Stimulated activated CD8-positive, alpha-beta memory T cell treated with anti-CD3 and anti-CD28 coated beads, Interleukin-15, amount 100 ng/mL, for 4 hours (primary cell): ENCODE measurements around the gene PKNOX2.
"Not testable (repeated sequence)": the region's sequence is repeated elsewhere in the genome, so short reads cannot be mapped to it uniquely, and the experiment has no call there.

ENCODE experiments used
- DNase-seq, 2 donors: peaks; one replicate each; pipeline ENCODE4 v3.0.0-alpha.2; 2020; ENCODE audit warnings: low read depth in 2 of 2

Gene PKNOX2

GRCh38 chr11:125202362-125202880 lies 37.9 kb downstream of the PKNOX2 start:
- no peak for DNase-seq

GRCh38 chr11:125202977-125203376 lies 38.4 kb downstream of the PKNOX2 start:
- DNase-seq = no peak

- DNase-seq = no peak
Observed at GRCh38 chr11:125207866-125208425, 43.4 kb downstream of the PKNOX2 start.

- no peak for DNase-seq
Observed at GRCh38 chr11:125210066-125210465, 45.5 kb downstream of the PKNOX2 start.

- DNase-seq = no peak
Observed at GRCh38 chr11:125211191-125211947, 46.8 kb downstream of the PKNOX2 start.

- no peak for DNase-seq
Observed at GRCh38 chr11:125211948-125212340, 47.4 kb downstream of the PKNOX2 start.

- DNase-seq = no peak
Observed at GRCh38 chr11:125214601-125215565, 50.3 kb downstream of the PKNOX2 start.

- no peak for DNase-seq
Observed at GRCh38 chr11:125215976-125216375, 51.4 kb downstream of the PKNOX2 start.

GRCh38 chr11:125218336-125218735 lies 53.8 kb downstream of the PKNOX2 start:
- DNase-seq = no peak

GRCh38 chr11:125221461-125221860 lies 56.9 kb downstream of the PKNOX2 start:
- DNase-seq = no peak

GRCh38 chr11:125222494-125222893 lies 57.9 kb downstream of the PKNOX2 start:
- DNase-seq = no peak

GRCh38 chr11:125223161-125223560 lies 58.6 kb downstream of the PKNOX2 start:
- DNase-seq = not testable (repeated sequence)

GRCh38 chr11:125223901-125224361 lies 59.4 kb downstream of the PKNOX2 start:
- no peak for DNase-seq

GRCh38 chr11:125224391-125225021 lies 60.0 kb downstream of the PKNOX2 start:
- no peak for DNase-seq

- no peak for DNase-seq
Observed at GRCh38 chr11:125225401-125225800, 60.9 kb downstream of the PKNOX2 start.

- DNase-seq = no peak
Observed at GRCh38 chr11:125226031-125226430, 61.5 kb downstream of the PKNOX2 start.

GRCh38 chr11:125226706-125227105 lies 62.2 kb downstream of the PKNOX2 start:
- DNase-seq = no peak

GRCh38 chr11:125227151-125227550 lies 62.6 kb downstream of the PKNOX2 start:
- DNase-seq = no peak

- no peak for DNase-seq
Observed at GRCh38 chr11:125228445-125228844, 63.9 kb downstream of the PKNOX2 start.

GRCh38 chr11:125228993-125229392 lies 64.4 kb downstream of the PKNOX2 start:
- no peak for DNase-seq

- DNase-seq = no peak
Observed at GRCh38 chr11:125229916-125230315, 65.4 kb downstream of the PKNOX2 start.

- no peak for DNase-seq
Observed at GRCh38 chr11:125233116-125233515, 68.6 kb downstream of the PKNOX2 start.
